KMS-11 (cell line): Measurements from ENCODE around the gene CMIP.
"Not testable (repeated sequence)": the region's sequence is repeated elsewhere in the genome, so short reads cannot be mapped to it uniquely, and the experiment has no call there.

Source experiments
- H2AFZ ChIP-seq: fragments of 200-600 bp; sonication (generic); 2 replicates; pipeline ENCODE4 v1.6.1; 2016; ENCODE audit warnings: antibody characterized with exemption, mixed run types, low read depth
- H3K27ac ChIP-seq: fragments of 200-600 bp; sonication (generic); 2 replicates; pipeline ENCODE4 v1.6.1; 2016; ENCODE audit warnings: mild to moderate bottlenecking, mixed run types
- H3K27me3 ChIP-seq: fragments of 200-600 bp; sonication (generic); 2 replicates; pipeline ENCODE4 v1.6.1; 2017; ENCODE audit warnings: mild to moderate bottlenecking, low read depth, mixed run types, moderate library complexity; ENCODE audit not compliant: insufficient read depth
- H3K36me3 ChIP-seq: fragments of 200-600 bp; sonication (generic); 2 replicates; pipeline ENCODE4 v1.6.1; 2017; ENCODE audit warnings: mild to moderate bottlenecking, mixed run types; ENCODE audit not compliant: insufficient read depth
- H3K4me1 ChIP-seq: fragments of 200-600 bp; sonication (generic); 2 replicates; pipeline ENCODE4 v1.6.1; 2016; ENCODE audit warnings: mild to moderate bottlenecking, low read depth, mixed run types; ENCODE audit not compliant: poor library complexity, severe bottlenecking
- H3K4me2 ChIP-seq: fragments of 200-600 bp; sonication (generic); 2 replicates; pipeline ENCODE4 v1.7.0; 2016; ENCODE audit warnings: mild to moderate bottlenecking, mixed run types
- H3K4me3 ChIP-seq: fragments of 200-600 bp; sonication (generic); IDR thresholded peaks from 2 replicates; pipeline ENCODE4 v1.6.1; 2017; ENCODE audit warnings: low read depth, low read length, mixed read lengths; ENCODE audit not compliant: insufficient read depth
- H3K79me2 ChIP-seq: fragments of 200-600 bp; sonication (generic); 2 replicates; pipeline ENCODE4 v1.6.1; 2016; ENCODE audit warnings: low read depth, mixed run types; ENCODE audit not compliant: insufficient read depth
- H3K9ac ChIP-seq: fragments of 200-600 bp; sonication (generic); 2 replicates; pipeline ENCODE4 v1.6.1; 2016; ENCODE audit warnings: mild to moderate bottlenecking, mixed run types
- H4K20me1 ChIP-seq: fragments of 200-600 bp; sonication (generic); 2 replicates; pipeline ENCODE4 v1.6.1; 2016; ENCODE audit warnings: mild to moderate bottlenecking, mixed run types; ENCODE audit not compliant: insufficient read depth
- TF ChIP-seq, protein P1 (sequence below): fragments of 200-600 bp; sonication (generic); conservative IDR thresholded peaks from 2 replicates; pipeline ENCODE4 v1.6.1; 2017; ENCODE audit warnings: low read depth, mild to moderate bottlenecking, antibody characterized with exemption, low read length, moderate library complexity, mixed read lengths

Gene CMIP

GRCh38 chr16:81520560-81521135, 76.0 kb downstream of the CMIP start:
- no peak overlapping the region; the same call in 1 of the 2 replicates for H3K27ac ChIP-seq
- TF ChIP-seq, protein P1, sequence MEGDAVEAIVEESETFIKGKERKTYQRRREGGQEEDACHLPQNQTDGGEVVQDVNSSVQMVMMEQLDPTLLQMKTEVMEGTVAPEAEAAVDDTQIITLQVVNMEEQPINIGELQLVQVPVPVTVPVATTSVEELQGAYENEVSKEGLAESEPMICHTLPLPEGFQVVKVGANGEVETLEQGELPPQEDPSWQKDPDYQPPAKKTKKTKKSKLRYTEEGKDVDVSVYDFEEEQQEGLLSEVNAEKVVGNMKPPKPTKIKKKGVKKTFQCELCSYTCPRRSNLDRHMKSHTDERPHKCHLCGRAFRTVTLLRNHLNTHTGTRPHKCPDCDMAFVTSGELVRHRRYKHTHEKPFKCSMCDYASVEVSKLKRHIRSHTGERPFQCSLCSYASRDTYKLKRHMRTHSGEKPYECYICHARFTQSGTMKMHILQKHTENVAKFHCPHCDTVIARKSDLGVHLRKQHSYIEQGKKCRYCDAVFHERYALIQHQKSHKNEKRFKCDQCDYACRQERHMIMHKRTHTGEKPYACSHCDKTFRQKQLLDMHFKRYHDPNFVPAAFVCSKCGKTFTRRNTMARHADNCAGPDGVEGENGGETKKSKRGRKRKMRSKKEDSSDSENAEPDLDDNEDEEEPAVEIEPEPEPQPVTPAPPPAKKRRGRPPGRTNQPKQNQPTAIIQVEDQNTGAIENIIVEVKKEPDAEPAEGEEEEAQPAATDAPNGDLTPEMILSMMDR: no peak
- peaks cover 70% of the 10 kb centered on the region for H3K79me2 ChIP-seq
- H3K4me3 ChIP-seq: no peak overlapping the region
- no peak overlapping the region for H2AFZ ChIP-seq
- no peaks in the 10 kb centered on the region for H3K27me3 ChIP-seq
- no peaks in the 10 kb centered on the region for H3K36me3 ChIP-seq
- H3K4me2 ChIP-seq: no peak overlapping the region; the same call in 1 of the 2 replicates
- H3K4me1 ChIP-seq: peaks cover 29% of the 10 kb centered on the region
- H4K20me1 ChIP-seq: peaks cover 8% of the 10 kb centered on the region; the same call in 1 of the 2 replicates
- H3K9ac ChIP-seq: no peak overlapping the region

DNA sequence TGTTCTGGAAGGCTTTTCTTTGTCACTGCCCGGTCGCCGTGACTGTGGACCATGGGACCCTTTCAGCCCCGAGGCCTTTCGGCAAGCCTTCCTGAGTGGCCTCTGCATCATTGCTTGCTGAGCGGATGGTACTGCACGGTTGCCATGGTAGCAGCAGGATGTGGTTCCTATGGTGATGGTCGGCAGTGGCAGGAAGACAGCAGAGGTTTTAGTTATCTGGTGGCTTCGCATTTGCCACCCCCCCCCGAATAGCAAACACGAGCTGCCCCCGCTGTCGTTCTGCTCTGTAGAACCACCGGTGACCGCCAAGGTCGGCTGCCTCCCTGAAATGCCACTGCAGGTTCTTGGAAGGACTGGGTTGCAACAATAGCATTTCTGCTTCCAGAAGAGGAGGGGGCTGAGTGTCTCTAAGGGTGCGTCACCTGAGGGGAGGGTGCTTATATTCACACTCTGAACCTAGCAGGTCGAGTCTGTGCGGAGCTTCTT, 76.6 kb downstream of the CMIP start:
- Histone ChIP-seq H3K9ac (no peak overlapping the region), H3K27me3 (no peaks in the 10 kb centered on the region), H3K4me1 (peaks cover 29% of the 10 kb centered on the region), H2AFZ (no peak overlapping the region), H4K20me1 (peaks cover 8% of the 10 kb centered on the region; the same call in 1 of the 2 replicates), H3K4me3 (no peak overlapping the region), H3K36me3 (no peaks in the 10 kb centered on the region), H3K27ac (no peak overlapping the region), H3K4me2 (no peak overlapping the region), H3K79me2 (peaks cover 70% of the 10 kb centered on the region)
- TF ChIP-seq, protein P1: no peak

DNA sequence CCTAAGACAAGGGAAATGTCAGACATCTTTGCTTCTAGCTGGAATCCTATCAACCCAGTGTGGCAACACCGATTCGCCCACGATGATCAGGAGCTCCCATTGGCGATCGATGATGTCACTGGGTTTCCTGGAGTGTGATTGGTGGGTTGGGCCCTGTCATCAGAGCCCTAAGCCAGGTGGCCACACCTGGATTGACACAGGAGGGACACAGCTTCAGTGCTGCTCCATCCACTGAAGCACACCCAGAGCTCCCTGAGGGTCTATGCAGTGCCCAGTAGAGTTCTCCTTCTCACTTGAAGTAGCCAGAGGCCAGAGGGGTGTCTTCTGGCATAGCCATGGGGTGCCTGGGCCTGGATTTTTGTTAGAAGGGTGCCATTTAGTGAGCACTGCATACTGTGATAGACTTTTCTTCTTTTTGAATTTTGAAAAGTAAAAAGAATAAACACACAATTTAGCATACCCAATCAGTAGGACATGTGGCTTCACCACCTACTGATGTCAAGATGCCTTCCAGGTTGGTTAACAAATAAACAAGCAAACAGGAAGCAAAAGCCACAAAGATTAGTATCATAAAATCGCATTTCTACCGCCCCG, 77.6 kb downstream of the CMIP start:
- Histone ChIP-seq H3K79me2 (peaks cover 73% of the 10 kb centered on the region), H3K36me3 (no peaks in the 10 kb centered on the region), H3K9ac (no peak overlapping the region), H4K20me1 (peaks cover 8% of the 10 kb centered on the region; the same call in 1 of the 2 replicates), H3K27me3 (no peaks in the 10 kb centered on the region), H3K4me1 (peaks cover 29% of the 10 kb centered on the region), H2AFZ (no peak overlapping the region), H3K4me3 (no peak overlapping the region), H3K4me2 (no peak overlapping the region), H3K27ac (no peak overlapping the region)
- TF ChIP-seq, protein P1: no peak

- not testable (repeated sequence) for H3K27ac ChIP-seq, H3K36me3 ChIP-seq, H3K9ac ChIP-seq, H3K4me2 ChIP-seq, H3K27me3 ChIP-seq, H2AFZ ChIP-seq, H3K4me3 ChIP-seq
- Histone ChIP-seq H3K79me2 (peaks cover 74% of the 10 kb centered on the region), H4K20me1 (peaks cover 13% of the 10 kb centered on the region; the same call in 1 of the 2 replicates), H3K4me1 (peaks cover 29% of the 10 kb centered on the region)
Observed at GRCh38 chr16:81522851-81523250, 78.2 kb downstream of the CMIP start.
